ENCODE results near the gene XKRX.

The XKRX gene

GRCh38 chrX:100928660-100929613 is at the start of gene XKRX:
TSS of gene XKRX (minus strand) at chrX:100928917. CDS start at chrX:100928304, 613 bp downstream.
- peak in 3 of 4 experiments; percentile 1 to 2 (median 1) for DNase-seq

GRCh38 chrX:100976211-100976610 is 47.5 kb upstream of the XKRX start:
- no peak for DNase-seq

- no peak for DNase-seq
These were observed 46.5 kb upstream of the XKRX start for GRCh38 chrX:100975212-100975611.

GRCh38 chrX:100973411-100973810 is 44.7 kb upstream of the XKRX start:
- no peak for DNase-seq

- no peak for DNase-seq
These were observed 41.2 kb upstream of the XKRX start for GRCh38 chrX:100969936-100970335.

- DNase-seq: no peak
These were observed 40.7 kb upstream of the XKRX start, which contains the start of gene ARL13A for GRCh38 chrX:100969408-100969807. TSS of gene ARL13A (plus strand) at chrX:100969708. CDS start at chrX:100973690, 3,982 bp downstream.

GRCh38 chrX:100964362-100964761 is 35.6 kb upstream of the XKRX start:
- DNase-seq: no peak

- no peak for DNase-seq
These were observed 34.1 kb upstream of the XKRX start for GRCh38 chrX:100962811-100963210.

- no peak for DNase-seq
These were observed 19.8 kb upstream of the XKRX start for GRCh38 chrX:100948557-100948956.

- no peak for DNase-seq
These were observed 17.7 kb upstream of the XKRX start for GRCh38 chrX:100946299-100946927.

GRCh38 chrX:100944601-100945000 is 15.9 kb upstream of the XKRX start:
- no peak for DNase-seq

- DNase-seq: no peak
These were observed 10.6 kb upstream of the XKRX start for GRCh38 chrX:100939333-100939732.

GRCh38 chrX:100935767-100936166 is 7.0 kb upstream of the XKRX start:
- no peak for DNase-seq

GRCh38 chrX:100931925-100932285 is 3.2 kb upstream of the XKRX start:
- DNase-seq: no peak

- no peak for DNase-seq
These were observed 2.7 kb upstream of the XKRX start for GRCh38 chrX:100931218-100931924.

- no peak for DNase-seq
These were observed 2.3 kb downstream of the XKRX start for GRCh38 chrX:100926453-100926852.

- DNase-seq: no peak
These were observed 4.3 kb downstream of the XKRX start for GRCh38 chrX:100924375-100924774.

GRCh38 chrX:100915562-100915961 is 13.2 kb downstream of the XKRX start:
- DNase-seq: no peak

GRCh38 chrX:100913111-100913510 is 15.6 kb downstream of the XKRX start:
- no peak for DNase-seq

GRCh38 chrX:100911731-100912130 is 17.0 kb downstream of the XKRX start:
- no peak for DNase-seq

GRCh38 chrX:100905620-100906019 is 23.1 kb downstream of the XKRX start:
- no peak for DNase-seq

- no peak for DNase-seq
These were observed 24.3 kb downstream of the XKRX start for GRCh38 chrX:100904433-100904832.

GRCh38 chrX:100895365-100896075 is 33.2 kb downstream of the XKRX start:
- no peak for DNase-seq

Data from activated CD4-positive, CD25-positive, alpha-beta regulatory T cell (primary cell).